ENCODE measurements around the gene TAS2R38.
"Not testable (repeated sequence)": the region's sequence is repeated elsewhere in the genome, so short reads cannot be mapped to it uniquely, and the experiment has no call there.

The TAS2R38 gene

GRCh38 chr7:141973673-141974072 is at the start of gene TAS2R38:
TSS of gene TAS2R38 (minus strand) at chr7:141973773. CDS start at chr7:141973689, 84 bp downstream.
- DNase-seq: no peak

GRCh38 chr7:142018154-142018553 is 44.6 kb upstream of the TAS2R38 start:
- no peak for DNase-seq

DNA sequence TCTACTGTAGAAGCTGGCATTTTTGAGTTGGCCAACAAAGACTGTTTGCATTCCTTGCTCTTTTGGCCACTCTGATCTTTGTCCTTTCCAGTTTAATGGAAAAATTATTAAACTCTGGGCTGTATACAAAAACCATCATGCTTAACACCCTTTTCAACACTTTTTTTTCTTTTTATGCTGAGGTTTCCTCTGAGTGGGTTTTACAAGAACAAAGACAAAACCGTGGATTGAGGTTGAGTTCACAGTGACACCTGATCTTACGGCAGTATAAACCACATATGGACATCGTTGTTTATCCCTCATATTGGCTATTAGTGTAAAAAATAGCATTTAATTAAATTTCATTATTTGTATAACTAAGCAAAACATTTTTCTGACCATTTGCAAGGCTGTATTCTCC is 43.9 kb upstream of the TAS2R38 start:
- DNase-seq: no peak

GRCh38 chr7:142012825-142013511 is 39.4 kb upstream of the TAS2R38 start:
- no peak for DNase-seq

DNA sequence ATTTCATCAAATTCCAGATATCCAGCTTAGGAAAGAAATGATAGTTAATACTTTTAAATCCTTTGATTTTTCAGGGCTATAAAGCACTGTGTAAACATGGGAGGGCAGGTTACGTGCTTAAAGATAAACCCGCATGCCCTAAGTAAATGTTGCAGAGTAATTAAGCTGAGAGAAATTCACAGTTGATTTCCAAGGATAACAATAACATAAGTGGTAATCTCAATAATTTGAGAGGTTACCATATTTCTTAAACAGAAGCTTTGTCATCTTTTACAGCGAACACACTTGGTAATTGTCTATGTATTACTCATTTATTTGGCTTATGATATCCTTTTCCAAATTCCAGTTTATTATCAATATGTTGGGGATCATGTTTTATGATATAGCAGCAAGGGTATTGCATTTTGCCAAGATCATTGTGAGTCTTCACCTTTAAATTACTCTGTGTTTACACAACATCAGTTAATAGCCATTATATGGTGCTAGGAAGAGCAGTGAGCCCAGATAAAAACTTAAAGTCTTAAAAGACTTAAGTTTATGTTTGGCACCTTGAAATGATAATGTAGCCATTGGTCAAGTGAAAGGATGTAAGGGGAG is 37.5 kb upstream of the TAS2R38 start:
- no peak for DNase-seq

DNA sequence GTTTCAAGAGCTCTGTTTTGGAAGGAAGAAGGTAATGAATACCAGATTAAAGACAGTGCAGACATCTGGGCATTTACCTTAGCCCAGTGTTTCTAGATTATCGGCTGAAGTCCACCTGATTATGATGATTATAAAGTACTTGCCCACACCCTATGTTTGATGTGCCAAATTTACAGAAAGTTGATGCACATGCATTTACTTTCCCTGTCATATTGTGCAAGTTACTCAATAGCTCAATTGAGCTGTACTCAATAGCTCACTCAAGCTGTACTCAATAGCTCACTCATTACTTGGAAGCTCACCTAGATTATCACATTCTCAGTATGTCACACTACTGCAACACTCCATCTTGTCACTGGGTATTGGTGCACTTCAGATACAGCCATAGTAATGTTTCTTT is 35.6 kb upstream of the TAS2R38 start:
- no peak for DNase-seq

- no peak for DNase-seq
These were observed 33.0 kb upstream of the TAS2R38 start for GRCh38 chr7:142006577-142006976.

GRCh38 chr7:142002179-142002578 is 28.6 kb upstream of the TAS2R38 start:
- DNase-seq: no peak

DNA sequence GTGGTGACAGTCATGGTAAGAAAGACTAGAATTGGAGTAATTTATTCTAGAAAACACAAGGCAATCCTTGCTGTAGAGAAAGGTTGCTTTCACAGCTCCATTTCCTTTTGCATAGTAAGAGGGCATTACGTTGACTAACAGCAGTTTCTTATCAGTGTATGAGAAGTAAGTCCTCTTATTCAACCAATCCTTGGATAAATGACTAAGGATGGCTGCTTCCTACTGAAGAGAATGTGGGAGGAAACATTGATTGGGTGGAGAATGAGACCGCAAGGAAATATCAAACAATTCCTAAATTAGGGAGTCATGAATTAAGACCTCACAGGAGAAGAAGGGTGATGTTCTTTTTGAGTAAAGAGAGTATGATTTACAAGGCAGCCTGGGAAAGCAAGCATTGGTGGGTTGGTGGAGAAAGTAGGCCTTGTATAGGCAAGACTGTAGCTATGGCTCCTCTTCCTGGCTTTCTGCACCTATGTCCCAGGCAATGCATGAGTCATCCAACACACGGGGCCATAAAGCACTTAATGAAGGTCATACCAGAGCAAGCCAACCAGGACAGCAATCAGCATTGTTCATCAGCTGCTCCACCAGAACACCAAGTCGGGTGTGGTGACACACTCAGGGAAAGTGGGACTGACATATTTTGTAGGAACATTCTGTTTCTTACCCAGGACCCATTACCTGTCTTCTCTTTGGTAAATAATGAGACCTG is 27.7 kb upstream of the TAS2R38 start:
- no peak for DNase-seq

DNA sequence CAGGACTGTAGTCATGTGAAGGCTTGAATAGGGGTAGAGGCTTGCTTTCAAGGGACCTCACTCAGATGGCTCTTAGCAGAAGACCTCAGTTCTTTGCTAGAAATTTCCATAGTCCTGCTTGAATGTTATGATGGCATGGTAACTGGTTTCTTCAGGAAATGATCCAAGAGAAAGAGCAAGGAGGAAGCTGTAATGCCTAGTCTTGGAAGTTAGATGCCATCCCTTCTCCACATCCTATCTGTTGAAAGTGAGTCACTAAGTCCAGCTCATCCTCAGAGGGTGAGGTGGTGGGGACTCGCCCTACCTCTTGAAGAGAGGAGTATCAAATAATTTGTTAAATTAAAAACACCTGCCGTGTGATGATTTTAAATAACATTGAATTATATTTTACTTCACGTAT is 26.7 kb upstream of the TAS2R38 start:
- DNase-seq: no peak

GRCh38 chr7:141999058-141999623 is 25.6 kb upstream of the TAS2R38 start:
- no peak for DNase-seq

DNA sequence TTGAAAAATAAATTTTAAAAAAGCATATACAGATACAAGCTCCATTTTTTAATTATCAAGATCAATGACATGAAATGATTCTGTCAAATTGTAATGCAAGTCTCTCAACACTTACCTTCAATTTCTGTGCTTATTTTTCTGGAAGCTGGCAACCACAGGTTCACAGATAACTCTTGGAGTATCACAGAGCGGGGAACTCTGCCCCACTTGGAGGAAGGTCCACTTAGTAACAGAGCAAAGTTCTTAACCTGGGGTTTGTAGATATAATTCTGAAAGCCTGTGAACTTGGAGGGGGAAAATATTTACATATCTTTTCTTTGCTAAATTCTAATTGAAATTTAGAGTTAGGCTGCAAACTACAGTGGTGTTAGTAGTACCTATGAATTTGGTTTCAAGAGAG is 19.8 kb upstream of the TAS2R38 start:
- DNase-seq: no peak

GRCh38 chr7:141992688-141993087 is 19.1 kb upstream of the TAS2R38 start:
- DNase-seq: no peak

GRCh38 chr7:141992156-141992555 is 18.6 kb upstream of the TAS2R38 start:
- DNase-seq: no peak

GRCh38 chr7:141991140-141991539 is 17.6 kb upstream of the TAS2R38 start:
- no peak for DNase-seq

DNA sequence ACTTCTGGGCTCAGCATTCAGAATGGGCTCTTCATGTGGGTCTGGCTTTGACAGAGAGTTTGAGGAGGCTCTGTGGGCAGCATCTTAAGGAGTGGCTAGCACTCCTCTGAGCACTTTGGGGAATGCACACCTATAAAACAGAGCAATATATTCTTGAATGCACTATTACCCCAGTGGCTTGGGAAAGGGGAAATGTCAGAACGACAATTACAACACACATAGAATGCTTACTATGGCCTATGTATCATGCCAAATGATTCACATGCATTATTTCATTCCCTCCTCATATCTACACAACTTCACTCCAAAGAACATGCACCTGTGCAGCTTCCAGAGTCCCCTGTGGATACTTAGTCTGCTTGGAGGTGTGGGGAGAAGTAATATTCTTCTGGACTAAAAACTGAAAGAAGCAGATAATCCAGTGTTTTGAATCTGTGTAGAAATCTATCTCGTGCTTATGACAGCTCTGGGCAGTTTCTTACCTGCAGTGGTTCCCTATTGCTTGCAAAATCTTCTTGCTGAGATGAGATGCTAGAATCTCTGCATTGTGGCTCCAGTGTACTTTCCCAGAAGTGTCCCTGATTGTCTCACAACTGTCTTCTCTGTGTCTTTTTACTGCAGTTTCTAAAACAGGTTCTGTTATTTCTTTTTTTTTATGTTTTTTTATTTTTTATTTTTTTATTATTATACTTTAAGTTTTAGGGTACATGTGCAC is 16.6 kb upstream of the TAS2R38 start:
- DNase-seq: no peak

DNA sequence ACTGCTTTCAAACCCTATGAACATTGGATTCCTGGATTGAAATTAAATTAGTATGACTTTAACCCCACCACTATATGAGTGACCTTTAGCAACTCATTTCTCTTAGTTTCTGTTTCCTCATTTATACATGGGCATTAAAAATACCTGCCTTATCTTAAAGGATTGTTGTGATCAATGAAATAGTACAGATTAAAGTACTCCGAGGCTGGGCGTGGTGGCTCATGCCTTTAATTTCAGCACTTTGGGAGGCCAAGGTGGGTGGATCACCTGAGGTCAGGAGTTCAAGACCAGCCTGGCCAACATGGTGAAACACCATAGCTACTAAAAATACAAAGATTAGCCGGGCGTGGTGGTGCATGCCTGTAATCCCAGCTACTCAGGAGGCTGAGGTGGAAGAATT is 14.2 kb upstream of the TAS2R38 start:
- not testable (repeated sequence) for DNase-seq

- no peak for DNase-seq
These were observed 13.3 kb upstream of the TAS2R38 start for GRCh38 chr7:141986923-141987322.

GRCh38 chr7:141985926-141986325 is 12.4 kb upstream of the TAS2R38 start:
- DNase-seq: not testable (repeated sequence)

GRCh38 chr7:141979568-141979967 is 6.0 kb upstream of the TAS2R38 start:
- DNase-seq: no peak

DNA sequence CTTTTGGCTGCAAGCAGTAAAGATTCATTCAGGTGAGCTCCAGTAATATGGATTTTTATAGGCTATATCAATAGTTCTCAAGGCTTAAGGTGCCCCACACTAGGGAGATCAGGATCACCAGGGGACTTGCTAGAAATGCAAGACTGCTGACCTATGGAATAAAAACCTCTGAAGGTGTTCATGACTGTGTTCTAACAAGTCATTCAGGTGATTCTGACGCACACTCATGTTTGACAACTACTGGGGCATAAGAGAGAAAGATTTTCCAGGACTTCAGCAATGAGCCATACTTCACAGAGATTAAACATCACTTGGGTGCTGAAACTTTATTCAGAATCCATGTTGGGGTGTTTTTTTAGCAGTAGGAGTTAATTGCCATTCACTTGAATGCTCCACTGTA is 4.8 kb upstream of the TAS2R38 start:
- DNase-seq: no peak

GRCh38 chr7:141976524-141977245 is 3.1 kb upstream of the TAS2R38 start:
- no peak for DNase-seq
